GDM1 (cell line): Measurements from ENCODE around the gene REXO1.
A peak's percentile ranks its signal among the peaks of the same experiment; 100 is the strongest.
"Not testable (repeated sequence)": the region's sequence is repeated elsewhere in the genome, so short reads cannot be mapped to it uniquely, and the experiment has no call there.

ENCODE experiments used
- DNase-seq: peaks from one replicate; lab custom pipeline; 2025; lab: John Stamatoyannopoulos, UW

The REXO1 gene, protein sequence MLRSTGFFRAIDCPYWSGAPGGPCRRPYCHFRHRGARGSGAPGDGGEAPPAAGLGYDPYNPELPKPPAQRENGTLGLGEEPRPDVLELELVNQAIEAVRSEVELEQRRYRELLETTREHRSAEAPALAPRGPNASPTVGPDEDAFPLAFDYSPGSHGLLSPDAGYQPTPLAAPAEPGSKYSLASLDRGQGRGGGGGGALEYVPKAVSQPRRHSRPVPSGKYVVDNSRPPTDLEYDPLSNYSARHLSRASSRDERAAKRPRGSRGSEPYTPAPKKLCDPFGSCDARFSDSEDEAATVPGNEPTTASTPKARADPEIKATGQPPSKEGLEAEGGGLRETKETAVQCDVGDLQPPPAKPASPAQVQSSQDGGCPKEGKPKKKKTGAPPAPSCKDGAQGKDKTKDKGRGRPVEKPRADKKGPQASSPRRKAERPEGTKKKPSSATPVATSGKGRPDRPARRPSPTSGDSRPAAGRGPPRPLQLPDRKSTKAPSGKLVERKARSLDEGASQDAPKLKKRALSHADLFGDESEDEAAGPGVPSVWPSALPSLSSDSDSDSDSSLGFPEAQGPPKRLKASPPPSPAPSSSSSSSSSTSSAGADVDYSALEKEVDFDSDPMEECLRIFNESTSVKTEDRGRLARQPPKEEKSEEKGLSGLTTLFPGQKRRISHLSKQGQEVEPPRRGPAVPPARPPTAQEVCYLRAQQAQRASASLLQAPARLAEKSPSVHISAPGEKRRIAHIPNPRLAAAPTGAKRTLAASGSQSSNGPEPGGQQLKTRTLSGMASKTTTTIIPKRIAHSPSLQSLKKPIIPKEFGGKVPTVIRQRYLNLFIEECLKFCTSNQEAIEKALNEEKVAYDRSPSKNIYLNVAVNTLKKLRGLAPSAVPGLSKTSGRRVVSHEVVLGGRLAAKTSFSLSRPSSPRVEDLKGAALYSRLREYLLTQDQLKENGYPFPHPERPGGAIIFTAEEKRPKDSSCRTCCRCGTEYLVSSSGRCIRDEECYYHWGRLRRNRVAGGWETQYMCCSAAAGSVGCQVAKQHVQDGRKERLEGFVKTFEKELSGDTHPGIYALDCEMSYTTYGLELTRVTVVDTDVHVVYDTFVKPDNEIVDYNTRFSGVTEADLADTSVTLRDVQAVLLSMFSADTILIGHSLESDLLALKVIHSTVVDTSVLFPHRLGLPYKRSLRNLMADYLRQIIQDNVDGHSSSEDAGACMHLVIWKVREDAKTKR

DNA sequence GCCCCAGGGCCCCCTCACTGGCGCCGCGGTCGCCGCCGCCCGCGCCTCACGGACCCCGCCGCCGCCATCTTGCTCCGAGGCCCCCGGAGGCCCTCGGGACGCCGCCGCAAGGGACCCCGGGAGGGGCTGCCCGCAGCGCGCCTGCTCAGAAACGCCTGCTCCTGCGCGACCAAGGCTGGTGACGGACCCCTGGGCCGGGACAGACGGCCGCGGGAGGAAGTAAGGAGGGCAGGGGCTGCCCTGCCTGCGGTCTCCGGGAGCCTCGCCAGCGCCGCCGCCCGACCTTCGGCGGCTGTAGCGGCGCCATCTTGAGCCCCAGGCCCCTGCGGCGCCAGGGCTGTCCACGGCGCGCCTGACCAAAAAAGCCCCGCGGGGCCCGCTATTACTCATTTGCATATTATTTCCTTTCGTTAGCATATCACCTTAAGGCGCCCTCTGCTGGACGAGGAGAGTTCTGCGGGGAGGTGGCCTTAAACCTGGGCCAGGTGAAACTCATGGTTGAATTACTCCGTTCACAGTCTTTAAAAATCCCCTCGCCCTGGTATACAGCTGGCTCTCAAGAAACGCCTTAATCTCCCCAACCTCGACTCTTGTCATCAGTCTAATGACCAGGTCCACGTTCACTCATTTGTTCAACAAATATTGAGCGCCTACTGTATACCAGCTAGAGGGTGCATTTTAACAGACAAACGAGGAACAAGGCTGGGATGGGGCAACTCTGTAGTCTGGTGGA, at the start of gene REXO1:
Gene REXO1 (minus strand): TSS at position 85 of the 733 bp plus-strand sequence. CDS start 125 bp downstream, outside the sequence.
- peak; percentile 88 for DNase-seq

DNA sequence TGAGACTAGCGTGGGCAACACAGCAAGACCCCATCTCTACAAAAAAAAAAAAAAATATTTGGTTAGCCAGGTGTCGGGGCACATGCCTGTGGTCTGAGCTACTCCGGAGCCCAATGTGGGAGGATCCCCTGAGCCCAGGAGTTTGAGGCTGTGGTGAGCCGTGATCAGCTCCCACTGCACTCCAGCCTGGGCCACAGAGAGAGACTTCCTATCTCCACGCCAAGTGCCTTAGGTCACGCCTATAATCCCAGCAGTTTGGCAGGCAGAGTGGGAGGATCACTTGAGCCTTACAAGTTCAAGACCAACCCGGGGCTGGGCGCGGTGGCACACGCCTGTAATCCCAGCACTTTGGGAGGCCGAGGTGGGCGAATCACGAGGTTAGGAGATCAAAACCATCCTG, 48.2 kb upstream of the REXO1 start:
- no peak for DNase-seq

DNA sequence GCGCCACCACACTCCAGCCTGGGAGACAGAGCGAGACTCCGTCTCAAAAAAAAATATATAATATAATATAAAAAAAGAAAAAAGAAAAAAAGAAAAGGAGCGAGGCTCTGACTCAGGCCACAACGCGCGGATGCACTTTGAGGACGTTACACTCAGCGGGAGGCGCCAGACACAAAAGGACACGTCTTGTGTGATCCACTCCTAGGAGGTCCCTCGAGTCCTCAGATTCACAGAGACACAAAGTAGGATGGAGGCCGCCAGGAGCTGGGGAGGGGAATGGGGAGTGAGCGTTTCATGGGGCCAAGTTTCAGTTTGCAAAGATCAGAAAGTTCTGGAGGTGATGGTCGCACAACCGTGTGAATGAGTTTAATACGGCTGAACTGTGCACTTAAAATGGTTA, 45.5 kb upstream of the REXO1 start:
- no peak for DNase-seq

DNA sequence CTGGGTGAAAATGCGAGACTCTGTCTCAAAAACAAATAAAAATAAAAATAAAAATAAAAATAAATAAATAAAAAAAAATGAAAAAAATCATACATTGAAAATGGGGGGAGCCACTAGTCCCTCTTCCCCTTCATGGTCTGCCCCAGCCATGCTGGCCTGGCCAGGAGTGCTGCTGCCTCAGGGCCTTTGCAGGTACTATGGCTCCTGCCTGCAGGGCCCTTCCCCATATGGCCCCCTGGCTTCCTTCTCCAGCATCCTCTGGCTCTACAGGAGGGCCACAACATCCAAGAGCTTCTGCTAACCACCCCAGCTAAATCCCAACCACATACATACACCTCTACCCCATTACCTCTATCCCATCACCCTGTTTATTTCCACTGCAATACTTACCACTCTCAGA, 41.6 kb upstream of the REXO1 start:
- DNase-seq = no peak

DNA sequence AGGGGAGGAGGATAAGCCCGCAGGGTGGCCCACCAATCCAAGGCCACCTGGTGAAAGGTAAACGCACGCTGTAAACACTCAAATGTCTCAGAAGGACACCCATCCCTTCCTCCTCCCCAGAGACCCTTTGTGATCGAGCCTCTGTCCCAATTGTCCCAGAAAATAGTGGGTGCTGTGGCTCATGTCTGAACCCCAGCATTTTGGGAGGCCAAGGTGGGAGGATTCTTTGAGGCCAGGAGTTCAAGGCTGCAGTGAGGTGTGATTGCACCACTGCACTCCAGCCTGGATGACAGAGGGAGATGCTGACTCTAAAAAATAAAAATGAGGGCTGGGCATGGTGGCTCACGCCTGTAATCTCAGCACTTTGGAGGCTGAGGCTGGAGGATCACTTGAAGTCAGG, 40.1 kb upstream of the REXO1 start:
- DNase-seq = no peak

DNA sequence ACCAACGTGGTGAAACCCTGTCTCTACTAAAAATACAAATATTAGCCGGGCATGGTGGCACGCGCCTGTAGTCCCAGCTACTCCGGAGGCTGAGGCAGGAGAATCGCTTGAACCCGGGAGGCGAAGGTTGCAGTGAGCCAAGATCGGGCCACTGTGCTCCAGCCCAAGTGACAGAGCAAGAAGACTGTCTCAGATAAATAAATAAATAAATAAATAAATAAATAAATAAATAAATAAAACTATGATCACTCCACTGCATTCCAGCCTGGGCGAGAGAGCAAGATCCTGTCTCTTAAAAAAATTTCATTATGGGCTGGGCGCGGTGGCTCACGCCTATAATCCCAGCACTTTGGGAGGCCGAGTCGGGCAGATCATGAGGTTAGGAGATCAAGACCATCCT, 38.1 kb upstream of the REXO1 start:
- DNase-seq = not testable (repeated sequence)

DNA sequence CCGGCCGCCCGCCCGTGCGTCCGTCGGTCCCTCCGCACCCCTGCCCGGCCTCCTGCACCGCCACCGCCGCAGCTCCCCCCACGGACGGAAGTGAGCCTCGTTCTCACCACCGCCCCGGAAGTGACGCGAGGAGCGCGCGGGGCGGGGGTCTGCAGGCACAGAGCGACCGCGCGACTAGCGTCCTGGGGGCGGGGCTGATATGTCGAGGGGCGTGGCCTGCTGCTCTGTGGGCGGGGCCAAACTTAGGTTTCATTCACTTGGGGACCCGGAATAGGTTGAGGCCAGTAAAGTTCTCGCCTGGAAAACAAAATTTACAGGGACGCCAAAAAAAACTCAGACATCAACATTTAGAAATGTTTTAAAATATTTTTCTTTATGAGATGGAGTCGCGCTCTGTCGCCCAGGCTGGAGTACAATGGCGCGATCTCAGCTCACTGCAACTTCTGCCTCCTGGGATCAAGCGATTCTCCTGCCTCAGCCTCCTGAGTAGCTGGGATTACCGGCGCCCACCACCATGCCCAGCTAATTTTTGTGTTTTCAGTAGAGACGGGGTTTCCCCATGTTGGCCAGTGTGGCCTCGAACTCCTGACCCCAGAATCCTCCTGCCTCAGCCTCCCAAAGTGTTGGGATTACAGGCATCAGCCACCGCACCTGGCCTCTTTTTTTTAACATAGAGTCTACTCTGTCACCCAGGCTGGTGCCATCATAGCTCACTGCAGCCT, 37.3 kb upstream of the REXO1 start, which contains the start of gene ABHD17A:
Gene ABHD17A (minus strand): TSS at position 99 of the 722 bp plus-strand sequence. CDS start 3,930 bp downstream, outside the sequence.
- DNase-seq = peak; percentile 90

DNA sequence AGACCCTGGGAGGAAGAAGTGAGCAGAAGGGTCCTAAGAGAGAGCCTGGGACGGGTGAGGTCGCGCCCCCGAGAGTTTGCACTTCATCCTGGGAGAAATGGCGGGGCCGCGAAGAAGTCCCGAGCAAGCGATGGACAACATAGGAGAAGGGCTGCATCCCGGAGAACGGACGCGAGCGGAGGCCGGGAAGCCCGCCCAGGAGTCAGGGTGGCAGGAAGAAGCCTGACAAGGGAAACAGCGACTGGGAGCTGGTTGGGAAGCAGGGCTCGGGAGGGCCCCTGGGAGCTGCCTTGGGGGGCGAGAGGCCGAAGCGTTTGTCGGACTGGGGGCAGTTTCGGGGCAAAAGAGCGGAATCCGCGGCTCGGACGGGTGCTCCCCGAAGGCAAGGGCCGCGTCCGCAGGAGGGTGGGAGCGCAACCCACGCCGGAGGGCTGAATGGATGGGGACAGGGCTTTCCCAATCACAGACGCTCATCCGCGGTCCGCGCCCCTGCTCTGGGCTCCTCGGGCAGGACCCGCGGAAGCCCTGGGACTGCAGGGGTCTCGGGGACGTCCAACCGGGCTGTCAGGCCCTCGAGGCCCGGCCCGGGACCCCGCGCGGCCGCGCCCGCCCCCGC, 36.5 kb upstream of the REXO1 start:
- DNase-seq = no peak

DNA sequence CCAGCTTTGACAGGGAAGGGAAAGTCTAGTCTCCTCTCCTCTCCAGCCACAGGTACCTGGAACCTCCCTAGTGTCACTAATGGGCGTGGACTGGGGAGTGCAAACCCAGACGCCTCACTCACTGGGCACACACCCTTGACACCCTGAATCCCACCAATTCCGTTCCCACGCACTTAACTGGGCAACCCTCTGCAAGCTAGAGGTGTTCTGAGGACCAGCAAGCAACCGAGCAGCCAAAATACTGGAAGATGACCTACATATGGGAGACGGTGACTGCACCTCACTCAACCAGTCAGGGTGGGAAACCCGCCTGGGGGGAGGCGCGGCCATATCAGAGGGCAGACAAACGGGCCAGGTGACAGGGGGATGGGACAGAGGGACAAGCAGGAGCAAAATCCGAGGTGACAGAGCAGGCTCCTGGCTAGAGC, 36.0 kb upstream of the REXO1 start:
- no peak for DNase-seq

DNA sequence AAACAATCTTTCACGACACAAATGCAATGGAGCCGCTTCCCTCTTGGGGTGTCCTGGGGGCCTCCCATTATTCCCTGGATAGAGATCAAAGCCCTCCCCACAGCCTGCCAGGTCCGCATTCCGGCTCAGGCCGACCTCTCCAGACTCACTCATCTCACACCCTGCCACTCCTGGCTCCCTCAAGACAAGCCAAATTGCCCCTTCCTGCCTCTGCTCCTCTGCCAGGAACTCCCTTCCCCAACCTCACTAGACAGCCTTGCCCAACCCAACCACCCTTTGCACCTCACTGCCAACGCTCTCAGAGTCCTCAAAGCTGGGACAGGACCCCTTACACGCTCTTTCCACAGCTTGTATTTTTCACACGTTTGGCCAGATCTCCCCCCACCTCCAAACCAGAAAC, 35.5 kb upstream of the REXO1 start:
- no peak for DNase-seq

DNA sequence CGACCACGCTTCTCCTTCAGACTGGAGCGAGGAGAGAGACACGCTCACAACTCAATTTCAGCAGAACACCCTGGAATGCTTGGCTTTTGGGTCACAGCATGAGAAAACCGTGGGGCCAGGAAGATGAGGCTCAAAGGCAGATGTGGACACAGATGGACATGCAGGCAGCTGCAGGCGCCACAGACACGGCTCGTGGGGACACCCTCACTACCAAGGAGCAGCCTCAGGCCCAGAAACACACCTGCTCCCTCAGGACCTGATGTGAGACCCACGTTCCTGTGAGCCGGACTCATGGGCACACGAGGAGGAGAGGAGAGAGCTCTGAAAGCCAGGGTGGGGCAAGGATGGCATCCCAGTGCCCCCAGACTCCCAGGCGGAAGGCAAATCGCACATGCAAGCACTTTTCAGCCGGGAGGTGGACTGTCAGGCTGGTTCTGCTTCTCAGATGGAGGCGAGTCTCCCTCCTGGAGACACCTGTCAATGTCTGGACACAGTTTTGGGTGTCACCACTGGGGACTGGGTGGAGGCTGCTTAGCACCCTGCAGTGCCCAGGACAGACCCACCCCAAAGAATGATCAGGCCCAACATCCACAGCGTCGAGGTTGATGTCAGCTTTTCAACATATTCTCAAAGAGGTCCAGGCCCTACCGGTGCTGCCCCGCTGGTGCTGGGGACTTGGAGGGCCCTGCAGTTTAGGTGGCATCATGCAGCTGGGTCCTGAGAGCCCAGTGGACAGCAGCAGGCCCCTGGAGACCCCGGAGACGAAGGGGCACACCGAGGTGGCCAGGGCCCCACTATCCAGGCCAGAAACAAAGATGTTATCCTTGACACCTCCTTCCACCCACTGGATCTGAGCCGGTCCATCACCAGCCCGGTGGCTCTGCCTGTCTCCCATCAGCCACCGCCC, 34.8 kb upstream of the REXO1 start:
- DNase-seq = no peak

DNA sequence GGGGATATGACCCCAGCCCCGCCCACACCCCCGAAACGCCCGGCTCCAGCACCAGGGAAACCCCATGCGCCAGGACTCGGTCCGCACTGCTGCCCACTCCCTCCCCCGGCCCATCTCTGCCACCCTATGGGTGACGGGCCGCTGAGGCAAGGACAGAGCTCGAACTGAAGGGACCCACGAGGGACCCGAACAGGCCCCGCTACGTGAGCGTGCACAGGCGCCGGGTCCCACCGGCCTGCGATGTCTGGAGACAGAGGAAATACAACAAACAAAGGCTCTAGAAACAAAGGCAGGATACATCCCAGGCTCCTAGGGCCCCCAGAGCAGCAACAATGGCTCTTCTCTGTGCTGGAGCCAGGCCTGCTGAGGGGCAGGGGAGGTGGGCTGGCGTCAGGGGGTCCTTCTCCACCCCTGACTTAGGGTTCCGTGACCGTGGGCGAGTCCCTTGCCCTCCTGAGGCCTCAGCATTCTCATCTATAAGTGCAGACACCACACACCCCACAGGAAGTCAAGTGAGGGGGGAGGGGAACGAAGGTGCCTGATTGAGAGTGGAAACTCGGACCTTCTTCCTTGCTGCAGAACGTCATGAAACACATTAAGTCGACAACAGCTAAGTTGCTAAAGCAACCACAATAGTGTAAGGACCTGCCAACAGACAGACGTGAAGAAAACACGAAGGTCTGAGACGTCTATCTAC, 34.0 kb upstream of the REXO1 start:
- no peak for DNase-seq

DNA sequence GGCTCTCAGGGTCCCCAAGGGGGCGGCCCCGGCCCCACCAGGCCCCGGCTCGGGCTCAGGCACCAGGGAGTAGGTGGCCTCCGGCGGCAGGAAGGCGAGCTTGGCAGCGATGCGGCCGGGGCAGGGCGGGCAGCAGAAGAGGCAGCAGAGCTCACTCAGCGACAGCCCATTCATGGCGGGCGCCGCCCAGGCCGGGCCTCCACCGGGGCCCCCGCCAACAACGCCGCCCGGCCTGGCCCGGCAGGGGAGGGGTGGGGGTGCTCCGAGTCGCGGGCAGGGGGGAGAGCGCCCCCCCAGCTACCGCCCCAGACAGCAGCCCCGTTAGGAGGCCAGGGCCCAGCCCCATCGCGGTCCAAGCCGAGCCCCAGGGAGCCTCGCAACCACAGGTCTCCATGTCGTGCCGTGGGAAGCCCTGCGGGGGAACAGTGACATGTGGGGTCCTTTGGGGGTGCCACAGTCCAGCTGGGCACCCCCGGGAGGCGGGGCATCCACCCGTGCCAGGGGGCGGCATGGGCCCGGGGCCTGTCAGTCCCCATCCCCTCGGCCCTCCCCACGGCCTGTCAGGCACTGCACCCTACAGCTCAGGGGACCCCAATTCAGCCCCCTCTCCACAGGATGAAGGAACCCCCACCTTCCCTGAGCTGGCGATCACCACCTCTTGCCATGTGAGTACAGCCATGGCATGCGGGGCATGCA, 33.3 kb upstream of the REXO1 start:
- not testable (repeated sequence) for DNase-seq

DNA sequence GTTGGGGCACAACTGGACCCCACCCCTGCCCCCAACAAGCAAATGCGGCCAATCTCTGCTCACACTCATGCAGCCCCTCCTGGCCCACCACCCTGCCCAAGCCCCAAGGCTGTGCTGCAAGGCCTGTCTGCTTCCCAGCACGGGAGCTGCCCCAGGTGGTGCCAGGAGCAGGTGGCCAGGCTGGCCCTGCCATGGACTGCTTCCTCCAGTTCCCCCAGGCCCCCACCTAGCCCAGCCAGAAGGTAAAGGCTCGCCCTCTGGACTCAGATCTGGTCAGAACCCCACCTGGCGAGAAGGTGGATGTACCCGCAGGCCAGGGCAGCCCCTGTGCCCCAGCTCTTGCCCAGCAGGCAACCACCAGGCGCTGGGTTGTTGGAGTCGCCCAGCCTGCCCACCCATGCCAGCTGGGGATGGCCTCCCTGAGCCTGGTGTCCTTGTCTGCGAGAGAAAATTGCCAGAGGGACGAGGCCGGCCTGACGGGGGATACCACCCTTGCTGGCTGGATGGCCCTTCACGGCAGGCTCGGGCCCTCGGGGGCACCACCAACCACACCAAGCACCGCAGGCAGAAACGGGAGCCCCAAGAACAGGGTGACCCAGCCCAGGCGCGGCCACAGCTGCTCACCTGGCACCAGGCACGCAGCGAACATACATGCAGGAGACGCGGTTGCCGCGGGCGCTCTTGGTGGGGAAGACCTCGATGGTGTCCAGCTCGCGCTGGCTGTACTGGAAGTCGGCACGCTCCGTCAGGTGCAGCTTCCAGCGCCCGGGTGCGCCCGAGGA, 32.5 kb upstream of the REXO1 start:
- DNase-seq = no peak

DNA sequence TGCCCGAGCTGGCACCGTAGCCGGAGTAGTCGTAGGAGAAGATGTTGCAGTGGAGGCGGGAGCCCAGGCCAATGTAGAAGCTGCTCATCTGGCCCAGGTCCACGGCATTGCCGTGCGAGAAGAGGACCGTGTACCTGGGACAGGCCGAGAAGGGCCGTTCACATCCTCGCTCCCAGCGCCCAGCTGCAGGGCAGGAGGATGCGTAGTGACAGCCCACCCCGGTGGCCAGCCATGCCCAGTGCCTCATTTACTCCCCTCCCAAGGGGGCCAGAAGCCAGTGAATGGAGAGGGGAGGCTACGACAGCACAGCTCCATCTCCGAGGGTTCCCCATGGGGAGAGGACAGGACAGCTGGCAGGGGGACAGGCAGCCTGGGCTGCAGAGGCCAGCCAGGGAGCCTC, 31.7 kb upstream of the REXO1 start:
- DNase-seq = not testable (repeated sequence)

DNA sequence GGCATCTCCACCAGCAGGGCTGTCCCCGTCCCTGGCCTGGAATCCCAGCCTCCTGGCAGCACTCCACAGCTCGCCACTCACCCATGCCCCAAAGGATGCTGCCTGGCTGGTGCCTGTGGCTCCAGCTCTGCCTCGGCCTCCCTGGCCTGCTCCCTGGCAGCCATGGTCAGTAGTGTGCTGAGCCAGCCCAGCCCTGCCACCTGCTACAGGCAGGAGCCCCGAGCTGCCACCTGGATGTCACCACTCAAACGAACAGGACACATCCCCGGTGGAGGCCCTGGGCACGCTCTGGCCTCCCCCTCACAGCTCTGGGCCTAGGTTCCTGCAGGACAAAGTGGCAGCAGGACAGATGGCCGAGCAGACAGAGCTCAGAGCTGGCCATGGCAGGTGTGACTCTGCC, 30.3 kb upstream of the REXO1 start:
- not testable (repeated sequence) for DNase-seq

DNA sequence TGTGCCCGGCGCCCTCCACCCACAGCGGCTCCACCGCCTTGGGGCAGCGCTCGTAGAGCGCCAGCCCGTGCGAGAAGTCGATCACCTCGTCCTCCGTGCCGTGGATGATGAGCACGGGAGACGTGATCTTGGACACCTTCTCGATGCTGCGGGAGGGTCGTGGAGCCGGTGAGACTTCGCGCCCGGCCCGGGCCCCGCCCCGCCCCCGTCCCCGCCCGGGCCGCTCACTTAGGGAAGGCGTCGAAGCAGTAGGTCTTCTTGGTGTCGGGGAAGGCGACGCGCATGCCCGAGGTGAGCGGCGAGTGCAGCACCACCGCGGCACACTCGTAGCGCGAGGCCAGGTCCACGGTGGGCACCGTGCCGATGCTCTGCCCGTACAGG, 29.0 kb upstream of the REXO1 start:
- DNase-seq = not testable (repeated sequence)
